HepG2 (cell line): ENCODE data around the gene LARP7. TPM values are rescaled to one million over a fixed set of nuclear protein-coding genes. Genes with fewer than 3 reads are reported as not detected.

ENCODE experiments used
- TBP ChIP-seq: sonication (generic); formaldehyde crosslinking; IDR thresholded peaks from 2 replicates; pipeline ENCODE4 v1.5.0; 2020; ENCODE audit warnings: missing genetic modification reagents
- ZNF713 ChIP-seq: sonication (generic); formaldehyde crosslinking; IDR thresholded peaks from 2 replicates; pipeline ENCODE4 v1.4.0; 2020; ENCODE audit warnings: mild to moderate bottlenecking, missing genetic modification reagents
- polyA plus RNA-seq, 8 experiments: library from polyadenylated mRNA; depleted of rRNA in 3 of 8; stranded (reverse) in 7 of 8; unstranded in 1 of 8; fragments of >200 nt; fragmentation: Illumina TruSeq in 4 of 8; extraction: Trizol in 4 of 8; gene quantifications; 2 replicates each; pipeline versions ENCODE4 v1.2.1 to v1.2.3, GENCODE V29; 2011 to 2016; ENCODE audit warnings: low read depth in 4 of 8, missing spikeins in 1 of 8, mixed read lengths in 1 of 8; ENCODE audit not compliant: insufficient read depth in 1 of 8
- total RNA-seq, 5 experiments: library from RNA; depleted of rRNA; stranded (reverse); fragments of >200 nt; fragmentation: Illumina TruSeq; extraction: Trizol; gene quantifications; 2 replicates each; pipeline ENCODE4 v1.2.3, GENCODE V29; 2016; ENCODE audit warnings: low read depth in 1 of 5
- TF ChIP-seq, protein P1 (sequence below): sonication (generic); formaldehyde crosslinking; IDR thresholded peaks from 2 replicates; pipeline ENCODE4 v1.5.0; 2020; ENCODE audit warnings: mild to moderate bottlenecking, missing genetic modification reagents, borderline replicate concordance
- TF ChIP-seq, protein P2 (sequence below): fragments of 450-650 bp; IDR thresholded peaks from 2 replicates; pipeline ENCODE4 v1.6.1; 2017

Gene LARP7
- total and polyA plus RNA-seq, 2 of the 13 experiments (the other 11 are each of a cell fraction or from before 2014, with no cell fraction given), result 9.7 to 37.1 TPM

DNA sequence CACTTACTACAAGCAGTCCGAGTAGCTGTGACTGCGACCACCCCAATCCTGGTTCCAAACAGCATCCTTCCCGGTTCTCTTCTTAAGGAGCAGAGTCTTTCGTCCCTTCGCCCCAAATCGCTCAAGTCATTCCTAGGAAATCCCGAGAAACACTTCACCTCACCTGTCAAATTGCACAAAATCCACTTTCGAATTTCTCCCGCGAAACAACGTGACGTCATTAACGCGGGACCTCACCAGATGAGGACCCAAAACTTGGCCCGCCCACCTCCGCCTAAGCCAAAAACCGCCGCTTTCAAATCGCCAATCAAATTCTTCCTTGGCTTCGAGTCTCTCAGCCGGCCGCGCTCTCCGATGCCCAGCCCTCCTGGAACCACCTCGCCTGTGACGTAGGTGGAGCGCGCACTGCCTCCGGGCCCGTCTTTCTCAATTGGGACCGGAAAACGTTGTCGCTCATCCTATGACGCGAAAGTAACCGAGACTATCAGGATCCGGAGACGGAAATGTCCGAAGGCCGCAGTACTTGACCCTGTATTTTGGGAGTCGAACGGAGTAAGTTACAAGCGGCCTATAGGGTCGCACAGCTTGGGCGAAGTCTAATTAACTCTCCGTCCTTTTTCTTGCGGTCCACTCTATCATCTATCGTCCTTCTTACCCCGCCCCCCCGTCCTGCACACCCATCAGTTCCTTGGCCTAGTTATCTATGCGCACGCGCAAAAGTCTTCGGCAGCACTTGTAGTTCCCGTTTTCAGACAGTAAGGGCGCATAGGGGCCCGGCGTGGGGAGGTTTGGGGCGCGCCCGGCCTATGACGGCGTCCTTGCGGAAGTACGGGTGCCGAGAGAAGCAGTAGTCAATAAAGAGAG, at the start of gene LARP7, which contains the start of gene ZGRF1 (continued):
- TF ChIP-seq, protein P1, sequence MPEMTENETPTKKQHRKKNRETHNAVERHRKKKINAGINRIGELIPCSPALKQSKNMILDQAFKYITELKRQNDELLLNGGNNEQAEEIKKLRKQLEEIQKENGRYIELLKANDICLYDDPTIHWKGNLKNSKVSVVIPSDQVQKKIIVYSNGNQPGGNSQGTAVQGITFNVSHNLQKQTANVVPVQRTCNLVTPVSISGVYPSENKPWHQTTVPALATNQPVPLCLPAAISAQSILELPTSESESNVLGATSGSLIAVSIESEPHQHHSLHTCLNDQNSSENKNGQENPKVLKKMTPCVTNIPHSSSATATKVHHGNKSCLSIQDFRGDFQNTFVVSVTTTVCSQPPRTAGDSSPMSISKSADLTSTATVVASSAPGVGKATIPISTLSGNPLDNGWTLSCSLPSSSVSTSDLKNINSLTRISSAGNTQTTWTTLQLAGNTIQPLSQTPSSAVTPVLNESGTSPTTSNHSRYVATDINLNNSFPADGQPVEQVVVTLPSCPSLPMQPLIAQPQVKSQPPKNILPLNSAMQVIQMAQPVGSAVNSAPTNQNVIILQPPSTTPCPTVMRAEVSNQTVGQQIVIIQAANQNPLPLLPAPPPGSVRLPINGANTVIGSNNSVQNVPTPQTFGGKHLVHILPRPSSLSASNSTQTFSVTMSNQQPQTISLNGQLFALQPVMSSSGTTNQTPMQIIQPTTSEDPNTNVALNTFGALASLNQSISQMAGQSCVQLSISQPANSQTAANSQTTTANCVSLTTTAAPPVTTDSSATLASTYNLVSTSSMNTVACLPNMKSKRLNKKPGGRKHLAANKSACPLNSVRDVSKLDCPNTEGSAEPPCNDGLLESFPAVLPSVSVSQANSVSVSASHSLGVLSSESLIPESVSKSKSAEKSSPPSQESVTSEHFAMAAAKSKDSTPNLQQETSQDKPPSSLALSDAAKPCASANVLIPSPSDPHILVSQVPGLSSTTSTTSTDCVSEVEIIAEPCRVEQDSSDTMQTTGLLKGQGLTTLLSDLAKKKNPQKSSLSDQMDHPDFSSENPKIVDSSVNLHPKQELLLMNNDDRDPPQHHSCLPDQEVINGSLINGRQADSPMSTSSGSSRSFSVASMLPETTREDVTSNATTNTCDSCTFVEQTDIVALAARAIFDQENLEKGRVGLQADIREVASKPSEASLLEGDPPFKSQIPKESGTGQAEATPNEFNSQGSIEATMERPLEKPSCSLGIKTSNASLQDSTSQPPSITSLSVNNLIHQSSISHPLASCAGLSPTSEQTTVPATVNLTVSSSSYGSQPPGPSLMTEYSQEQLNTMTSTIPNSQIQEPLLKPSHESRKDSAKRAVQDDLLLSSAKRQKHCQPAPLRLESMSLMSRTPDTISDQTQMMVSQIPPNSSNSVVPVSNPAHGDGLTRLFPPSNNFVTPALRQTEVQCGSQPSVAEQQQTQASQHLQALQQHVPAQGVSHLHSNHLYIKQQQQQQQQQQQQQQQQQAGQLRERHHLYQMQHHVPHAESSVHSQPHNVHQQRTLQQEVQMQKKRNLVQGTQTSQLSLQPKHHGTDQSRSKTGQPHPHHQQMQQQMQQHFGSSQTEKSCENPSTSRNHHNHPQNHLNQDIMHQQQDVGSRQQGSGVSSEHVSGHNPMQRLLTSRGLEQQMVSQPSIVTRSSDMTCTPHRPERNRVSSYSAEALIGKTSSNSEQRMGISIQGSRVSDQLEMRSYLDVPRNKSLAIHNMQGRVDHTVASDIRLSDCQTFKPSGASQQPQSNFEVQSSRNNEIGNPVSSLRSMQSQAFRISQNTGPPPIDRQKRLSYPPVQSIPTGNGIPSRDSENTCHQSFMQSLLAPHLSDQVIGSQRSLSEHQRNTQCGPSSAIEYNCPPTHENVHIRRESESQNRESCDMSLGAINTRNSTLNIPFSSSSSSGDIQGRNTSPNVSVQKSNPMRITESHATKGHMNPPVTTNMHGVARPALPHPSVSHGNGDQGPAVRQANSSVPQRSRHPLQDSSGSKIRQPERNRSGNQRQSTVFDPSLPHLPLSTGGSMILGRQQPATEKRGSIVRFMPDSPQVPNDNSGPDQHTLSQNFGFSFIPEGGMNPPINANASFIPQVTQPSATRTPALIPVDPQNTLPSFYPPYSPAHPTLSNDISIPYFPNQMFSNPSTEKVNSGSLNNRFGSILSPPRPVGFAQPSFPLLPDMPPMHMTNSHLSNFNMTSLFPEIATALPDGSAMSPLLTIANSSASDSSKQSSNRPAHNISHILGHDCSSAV, result no peak
- TF ChIP-seq, protein P2, sequence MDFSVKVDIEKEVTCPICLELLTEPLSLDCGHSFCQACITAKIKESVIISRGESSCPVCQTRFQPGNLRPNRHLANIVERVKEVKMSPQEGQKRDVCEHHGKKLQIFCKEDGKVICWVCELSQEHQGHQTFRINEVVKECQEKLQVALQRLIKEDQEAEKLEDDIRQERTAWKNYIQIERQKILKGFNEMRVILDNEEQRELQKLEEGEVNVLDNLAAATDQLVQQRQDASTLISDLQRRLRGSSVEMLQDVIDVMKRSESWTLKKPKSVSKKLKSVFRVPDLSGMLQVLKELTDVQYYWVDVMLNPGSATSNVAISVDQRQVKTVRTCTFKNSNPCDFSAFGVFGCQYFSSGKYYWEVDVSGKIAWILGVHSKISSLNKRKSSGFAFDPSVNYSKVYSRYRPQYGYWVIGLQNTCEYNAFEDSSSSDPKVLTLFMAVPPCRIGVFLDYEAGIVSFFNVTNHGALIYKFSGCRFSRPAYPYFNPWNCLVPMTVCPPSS, result no peak
- TF ChIP-seq TBP (no peak), ZNF713 (CRISPR knock-in tag) (no peak)
